NCI-H128 (cell line): ENCODE measurements around the gene SARNP.
"Not testable (repeated sequence)": the region's sequence is repeated elsewhere in the genome, so short reads cannot be mapped to it uniquely, and the experiment has no call there.

Experiments
- DNase-seq: peaks from one replicate; lab custom pipeline; 2025; ENCODE audit not compliant: unreplicated experiment; lab: John Stamatoyannopoulos, UW

The SARNP gene

DNA sequence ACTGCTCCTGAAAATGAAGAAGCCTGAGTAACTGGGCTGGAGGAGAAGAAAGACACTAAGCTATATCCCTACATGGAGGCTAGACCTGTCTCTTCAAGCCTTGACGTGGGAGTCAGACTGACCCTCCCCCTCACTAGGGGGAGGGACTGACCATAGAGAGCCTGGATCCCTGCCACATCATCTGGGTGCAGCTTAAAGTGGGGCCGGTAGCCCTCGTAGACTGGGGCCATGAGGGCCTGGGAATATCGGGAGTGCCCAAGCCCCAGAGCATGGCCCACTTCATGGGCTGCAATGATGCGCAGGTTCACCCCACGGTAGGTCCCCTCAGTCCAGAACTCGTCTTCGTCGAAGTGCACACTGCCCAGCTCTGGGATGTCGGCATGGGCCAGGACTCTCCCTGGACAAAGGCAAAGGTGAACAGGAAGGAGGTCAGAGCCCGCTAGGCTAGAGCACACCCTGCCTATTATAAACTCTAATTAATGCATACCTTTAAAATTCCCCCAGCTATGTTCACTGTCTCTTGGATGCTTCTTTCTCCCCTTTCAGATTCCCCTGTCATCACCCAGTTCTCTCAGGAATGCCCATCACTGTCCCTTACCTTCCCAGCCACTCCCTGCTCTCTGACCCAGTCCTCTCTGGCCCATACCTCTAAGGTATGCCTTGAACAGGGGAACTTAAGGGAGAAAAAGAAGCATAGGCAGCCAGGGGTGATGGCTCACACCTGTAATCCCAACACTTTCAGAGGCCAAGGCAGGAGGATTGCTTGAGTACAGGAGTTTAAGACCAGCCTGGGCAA, 22.0 kb upstream of the SARNP start:
- DNase-seq, result no peak

GRCh38 chr12:55838361-55838760, 20.8 kb upstream of the SARNP start:
- DNase-seq, result no peak

DNA sequence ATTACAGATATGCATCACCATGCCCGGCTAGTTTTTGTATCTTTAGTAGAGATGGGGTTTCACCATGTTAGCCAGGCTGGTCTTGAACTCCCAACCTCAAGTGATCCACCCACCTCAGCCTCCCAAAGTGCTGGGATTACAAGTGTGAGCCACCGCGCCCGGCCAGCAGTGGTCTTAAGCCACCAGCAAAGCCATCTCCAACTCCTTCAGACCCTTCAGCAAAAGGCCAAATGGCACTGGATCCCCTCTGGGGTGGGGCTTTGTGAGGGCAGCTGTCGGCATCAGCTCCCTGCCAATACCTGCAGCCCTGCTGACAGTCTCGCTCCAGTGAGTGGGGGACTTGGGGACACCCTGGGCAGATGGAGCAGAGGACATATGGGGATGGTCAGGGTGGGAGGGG, 16.9 kb upstream of the SARNP start:
- DNase-seq, result not testable (repeated sequence)

DNA sequence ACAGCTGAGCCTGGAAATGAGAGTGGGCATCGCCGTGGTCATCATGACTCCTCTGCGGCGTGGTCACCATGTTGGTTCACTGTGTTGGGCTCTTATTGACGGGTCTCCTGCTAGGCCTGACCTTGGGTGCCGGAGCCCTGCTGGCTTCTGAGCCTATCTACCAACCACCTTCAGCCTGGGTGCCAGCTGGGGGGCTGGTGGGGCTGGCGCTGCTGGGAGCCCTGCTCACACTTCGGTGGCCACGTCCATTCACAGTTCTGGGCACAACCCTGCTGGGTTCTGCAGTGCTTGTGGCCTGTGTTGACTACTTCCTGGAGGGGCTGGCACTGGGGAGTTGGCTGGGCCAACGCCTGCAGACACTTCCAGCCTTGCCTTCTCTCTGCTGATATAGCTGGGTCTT, 15.5 kb upstream of the SARNP start:
- DNase-seq, result no peak

DNA sequence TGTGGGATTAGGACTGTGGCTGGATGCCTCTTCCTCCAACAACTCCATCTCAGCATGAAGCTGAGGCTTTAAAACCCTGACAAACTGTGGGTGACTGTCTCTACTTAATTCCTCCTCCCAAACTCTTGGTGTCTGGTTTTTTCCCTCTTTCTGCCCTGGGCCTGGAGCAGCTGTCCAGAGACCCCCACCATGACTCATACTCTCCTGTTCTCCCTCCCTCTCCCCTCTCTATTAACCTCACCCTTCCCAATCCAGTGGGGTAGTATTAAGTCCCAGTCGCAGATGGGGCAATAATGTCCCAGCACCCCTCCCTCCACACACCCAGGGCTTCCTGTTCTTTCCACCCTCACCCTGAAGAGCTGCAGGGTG, 13.9 kb upstream of the SARNP start:
- DNase-seq, result no peak

DNA sequence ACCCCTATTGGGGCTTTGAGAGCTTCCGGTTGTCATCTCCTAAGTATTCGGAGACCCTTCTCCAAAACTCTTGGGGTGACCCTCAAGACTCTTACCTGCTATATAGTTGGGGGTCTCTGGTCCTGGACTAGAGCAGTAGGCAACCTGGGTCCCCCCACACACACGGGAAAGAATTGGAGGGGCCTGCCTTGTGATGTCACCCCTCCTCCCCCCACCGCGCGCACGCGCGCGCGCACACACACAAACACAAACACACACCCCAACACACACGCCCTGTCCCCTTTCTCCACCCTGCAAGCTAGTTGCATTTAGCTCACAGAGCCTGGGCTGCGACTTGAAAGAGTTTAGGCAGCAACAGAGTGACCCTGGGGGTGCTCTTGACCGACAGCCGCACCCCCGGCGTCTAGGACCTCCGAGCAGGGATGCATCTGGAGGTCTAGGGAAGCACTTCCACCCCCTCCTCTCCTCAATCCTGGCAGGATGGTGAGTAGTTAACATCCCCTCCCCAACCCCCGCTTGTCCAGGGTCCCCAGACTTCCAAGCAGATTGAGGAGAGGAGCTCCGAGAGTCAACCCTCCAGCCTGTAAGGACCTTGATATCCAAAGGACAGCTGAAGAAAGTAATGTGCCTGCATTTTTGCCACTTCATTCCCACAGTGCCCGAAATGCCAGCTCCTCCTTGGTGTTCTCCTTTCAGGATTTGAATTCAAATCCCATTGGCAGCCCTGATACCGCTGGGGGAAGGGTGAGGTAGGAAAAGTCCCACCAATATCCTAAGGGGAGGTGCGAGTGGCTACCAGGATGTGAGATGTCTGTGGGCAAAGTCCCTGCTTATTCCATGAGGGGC, 13.3 kb upstream of the SARNP start:
- peak; percentile 51 for DNase-seq

DNA sequence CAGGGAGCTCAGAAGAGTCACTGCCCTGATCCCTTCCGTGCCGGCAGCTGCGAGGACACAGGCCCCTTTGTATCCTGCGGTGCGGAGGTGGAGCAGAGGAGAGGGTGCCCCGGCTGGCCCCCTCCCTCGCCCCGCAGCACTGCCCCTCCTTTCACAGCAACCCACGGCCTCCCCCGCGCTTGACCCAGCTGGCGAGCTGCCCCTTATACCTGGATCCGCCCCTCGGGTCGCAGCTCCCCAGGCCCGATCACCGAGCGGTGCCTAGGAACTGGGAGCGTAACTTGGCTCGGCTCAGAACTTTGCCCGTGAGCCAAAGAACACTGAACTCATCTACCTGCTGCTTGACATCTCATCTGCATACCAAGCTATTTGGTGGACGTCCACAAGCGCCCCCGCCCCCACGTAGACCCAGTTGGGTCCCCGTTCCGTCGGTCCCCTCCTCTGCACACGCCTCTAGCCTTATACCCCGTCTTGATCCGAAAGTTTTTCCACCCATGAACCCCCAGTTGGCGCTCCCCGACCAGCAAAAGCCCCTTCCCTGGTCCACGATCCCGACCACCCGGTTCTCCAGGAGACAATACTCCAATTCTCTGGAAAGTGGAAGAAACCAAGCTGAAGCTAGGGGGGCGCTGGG, 12.6 kb upstream of the SARNP start:
- DNase-seq, result no peak

GRCh38 chr12:55828357-55828756, 10.8 kb upstream of the SARNP start:
- DNase-seq, result no peak

DNA sequence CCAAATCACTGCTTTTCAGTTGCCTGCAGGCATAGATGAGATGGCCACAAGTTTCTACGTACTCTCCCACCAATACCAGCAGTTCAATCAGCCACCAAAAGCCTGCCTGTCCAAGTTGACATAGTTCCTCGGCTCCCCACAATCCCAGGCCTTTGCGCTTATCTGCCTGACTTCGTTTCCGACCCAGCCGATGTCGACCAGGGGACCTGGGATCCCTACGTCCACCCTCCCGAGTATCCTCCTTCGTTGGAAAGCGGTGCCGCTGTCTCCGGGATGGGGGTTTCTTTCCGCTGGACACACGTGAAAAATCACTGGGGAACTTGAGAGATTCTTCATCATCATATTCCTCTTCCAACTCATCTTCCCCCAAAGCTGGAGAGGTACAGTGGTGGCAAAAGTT, 10.3 kb upstream of the SARNP start:
- no peak for DNase-seq

DNA sequence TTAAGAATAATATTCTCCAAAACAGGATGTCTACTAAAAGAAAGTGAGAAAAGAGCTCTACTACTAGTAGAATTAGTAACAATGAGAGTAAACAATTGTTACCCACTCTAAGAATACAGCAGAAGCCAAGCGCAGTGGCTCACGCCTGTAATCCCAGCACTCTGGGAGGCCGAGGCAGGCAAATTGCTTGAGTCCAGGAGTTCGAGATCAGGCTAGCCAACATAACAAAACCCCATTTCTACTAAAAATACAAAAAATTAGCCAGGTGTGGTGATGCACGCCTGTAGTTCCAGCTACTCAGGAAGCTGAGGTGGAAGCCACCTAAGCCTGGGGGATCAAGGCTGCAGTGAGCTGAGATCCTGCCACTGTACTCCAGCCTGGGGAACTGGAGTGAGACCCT, 7.2 kb upstream of the SARNP start:
- DNase-seq, result no peak

DNA sequence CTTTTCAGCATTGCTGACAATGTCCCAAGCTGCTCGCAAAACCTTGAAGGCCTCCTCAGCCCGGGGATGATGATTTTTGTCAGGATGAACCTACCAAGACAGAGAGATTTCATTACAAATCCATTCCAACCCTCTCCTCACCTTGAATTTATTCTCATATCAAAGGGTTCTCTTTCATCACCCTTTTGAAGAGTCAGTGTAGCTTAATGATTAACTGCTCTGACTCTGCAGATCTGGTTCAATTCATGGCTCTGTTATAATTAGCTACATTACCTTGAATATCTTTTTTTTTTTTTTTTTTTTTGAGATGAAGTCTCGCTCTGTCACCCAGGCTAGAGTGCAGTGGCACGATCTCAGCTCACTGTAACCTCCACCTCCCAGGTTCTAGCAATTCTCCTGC, 5.9 kb upstream of the SARNP start:
- no peak for DNase-seq

GRCh38 chr12:55822228-55822627, 4.7 kb upstream of the SARNP start:
- DNase-seq, result no peak

GRCh38 chr12:55820679-55821078, 3.2 kb upstream of the SARNP start:
- no peak for DNase-seq

GRCh38 chr12:55818886-55819285, 1.4 kb upstream of the SARNP start:
- DNase-seq, result no peak

DNA sequence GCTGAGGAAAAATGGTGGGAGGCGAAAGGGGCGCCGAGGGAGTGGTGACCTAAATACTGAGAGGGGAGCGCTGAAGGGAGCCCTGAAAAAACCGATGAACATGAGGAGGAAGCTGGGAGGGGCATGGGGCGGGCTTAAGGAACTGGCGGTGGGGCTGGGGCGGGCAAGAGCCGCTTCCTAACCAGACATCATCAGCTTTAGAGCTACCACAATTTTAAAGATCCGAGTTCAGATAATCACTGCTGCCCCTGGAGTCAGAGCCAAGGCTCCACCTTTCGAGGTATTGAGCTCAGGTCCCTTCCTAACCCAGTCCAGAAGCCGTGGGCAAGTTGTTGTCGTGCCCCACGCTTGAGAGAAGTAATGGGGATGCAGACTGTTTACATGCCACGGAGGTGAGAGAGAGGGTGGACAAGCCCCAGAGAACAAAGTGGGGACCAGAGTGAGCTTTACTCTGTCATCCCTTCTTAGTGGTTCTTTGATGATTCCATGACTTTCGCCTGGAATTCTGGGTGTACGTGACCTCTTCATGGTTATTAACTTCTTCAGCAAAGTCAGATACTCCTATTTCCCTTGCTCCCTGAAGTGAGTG, 710 bp upstream of the SARNP start:
- no peak for DNase-seq

DNA sequence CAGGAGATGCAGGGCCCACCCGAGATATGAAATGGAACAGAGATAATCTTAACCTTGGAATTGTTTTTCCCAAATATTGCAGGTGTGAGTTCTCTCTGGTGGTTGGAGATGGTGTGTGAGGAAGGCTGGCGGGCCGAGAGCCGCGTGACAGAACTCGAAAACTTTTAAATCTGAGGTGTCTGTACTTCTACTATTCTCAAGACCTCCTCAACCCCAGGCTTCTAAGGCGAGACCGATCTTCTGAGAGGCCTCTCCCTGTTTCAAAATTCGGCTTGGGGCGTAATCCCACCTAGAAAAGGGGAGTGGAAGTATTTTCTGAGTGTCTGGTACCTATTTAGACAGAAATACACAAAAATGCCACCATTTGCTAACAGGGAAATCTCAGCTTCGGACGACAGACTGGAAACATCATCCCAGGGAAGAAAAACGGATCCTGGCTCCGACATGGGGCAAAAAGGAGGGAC, 611 bp downstream of the SARNP start:
- peak; percentile 1 for DNase-seq

DNA sequence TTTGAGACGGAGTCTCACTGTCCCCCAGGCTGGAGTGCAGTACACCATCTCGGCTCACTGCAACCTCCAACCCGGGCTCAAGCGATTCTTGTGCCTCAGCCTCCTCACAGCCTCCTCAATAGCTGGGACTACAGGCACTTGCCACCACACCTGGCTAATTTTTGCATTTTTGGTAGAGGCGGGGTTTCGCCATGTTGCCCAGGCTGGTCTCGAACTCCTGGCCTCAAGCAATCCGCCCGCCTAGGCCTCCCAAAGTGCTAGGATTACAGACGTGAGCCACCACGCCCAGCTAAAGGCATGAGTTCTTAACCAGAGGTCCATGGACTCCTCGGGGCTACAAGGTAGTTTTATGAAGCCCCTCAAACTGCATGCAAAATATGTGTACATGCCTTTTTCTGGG, 2.1 kb downstream of the SARNP start:
- no peak for DNase-seq

- no peak for DNase-seq
Observed at GRCh38 chr12:55814257-55814656, 3.3 kb downstream of the SARNP start.

- no peak for DNase-seq
Observed at GRCh38 chr12:55812088-55812487, 5.4 kb downstream of the SARNP start.

- DNase-seq, result no peak
Observed at GRCh38 chr12:55809274-55809673, 8.2 kb downstream of the SARNP start.

GRCh38 chr12:55806982-55807381, 10.5 kb downstream of the SARNP start:
- no peak for DNase-seq
